ENCODE data around the gene ABCG1. TPM values are rescaled to one million over a fixed set of nuclear protein-coding genes. Genes with fewer than 3 reads are reported as not detected.

The ABCG1 gene
- polyA plus RNA-seq, 4 donors = 9.0 to 10.2 (median 9.4) TPM

- DNase-seq (ENCODE audit: low read depth in 4 of 4, low spot score in 2 of 4) = no peak
Measured at GRCh38 chr21:42264245-42265195, 45.6 kb downstream of the ABCG1 start.

DNA sequence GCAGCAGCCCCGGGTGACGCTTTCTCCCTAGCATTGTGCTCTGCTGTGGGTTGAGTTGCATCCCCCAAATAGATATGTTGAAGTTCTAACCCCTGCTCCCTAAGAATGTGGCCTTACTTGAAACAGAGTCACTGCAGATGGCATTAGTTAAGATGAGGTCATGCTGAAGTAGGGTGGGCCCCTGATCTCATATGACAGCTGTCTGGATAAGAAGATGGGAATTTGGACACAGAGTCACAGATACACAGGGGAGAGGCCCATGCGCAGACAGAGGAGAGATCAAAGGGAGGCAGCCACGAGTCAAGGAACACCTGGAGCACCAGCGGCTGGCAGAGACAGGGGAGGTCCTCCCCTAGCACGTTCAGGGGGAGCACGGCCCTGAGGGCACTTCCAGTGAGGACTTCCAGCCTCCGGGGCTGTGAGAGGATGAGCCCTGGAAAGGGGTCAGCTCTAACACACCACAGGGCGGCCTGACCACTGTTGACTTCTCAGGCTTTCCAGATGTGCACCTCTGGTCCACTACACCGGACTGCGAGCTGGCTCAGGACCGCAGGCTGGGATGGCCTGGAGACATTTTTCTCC, 46.4 kb downstream of the ABCG1 start:
- DNase-seq (ENCODE audit: low read depth in 4 of 4, low spot score in 2 of 4) = no peak

DNA sequence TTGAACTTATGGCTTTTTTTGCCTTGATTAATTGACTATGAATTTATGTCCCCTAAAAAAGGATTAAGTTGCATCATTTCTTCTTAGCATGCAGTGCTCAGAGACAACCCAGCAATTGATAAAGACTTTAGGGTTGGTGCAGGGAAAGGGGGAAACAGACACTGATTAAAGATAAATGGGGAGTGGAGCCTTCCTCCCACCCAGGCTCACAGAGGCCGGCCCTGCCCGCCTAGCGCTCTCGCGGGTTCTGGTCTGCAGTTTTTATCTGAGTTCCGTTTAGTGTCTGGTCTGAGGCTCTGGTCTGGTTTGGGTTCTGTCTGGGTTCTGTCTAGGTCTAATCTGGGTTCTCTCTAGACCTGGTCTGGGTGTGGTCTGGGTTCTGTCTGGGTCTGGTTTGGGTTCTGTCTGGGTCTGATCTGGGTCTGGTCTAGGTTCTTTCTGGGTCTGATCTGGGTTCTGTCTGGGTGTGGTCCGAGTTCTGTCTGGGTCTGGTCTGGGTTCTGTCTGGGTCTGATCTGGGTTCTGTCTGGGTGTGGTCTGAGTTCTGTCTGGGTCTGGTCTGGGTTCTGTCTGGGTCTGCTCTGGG, 48.1 kb downstream of the ABCG1 start:
- no peak for DNase-seq (ENCODE audit: low read depth in 4 of 4, low spot score in 2 of 4)

DNA sequence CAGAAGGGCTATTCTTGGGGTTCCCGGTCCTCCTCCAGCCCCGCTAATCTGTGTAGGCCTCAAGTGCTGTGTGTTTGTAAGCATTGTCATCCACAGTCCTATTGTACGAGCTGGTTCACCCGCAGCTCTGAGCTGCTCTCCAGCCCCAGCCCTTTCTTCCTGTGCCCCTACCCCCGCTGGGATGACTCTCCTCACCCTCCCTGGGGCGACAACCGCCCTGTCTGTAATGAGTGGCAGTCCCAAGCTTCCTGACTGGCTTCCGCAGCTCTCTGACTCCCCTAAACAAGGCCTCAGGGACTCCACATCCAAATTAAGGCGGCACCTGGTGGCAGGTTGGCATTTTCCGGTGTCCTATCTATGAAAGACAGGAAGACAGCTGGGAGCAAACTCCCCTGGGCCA, 50.4 kb downstream of the ABCG1 start:
- DNase-seq (ENCODE audit: low read depth in 4 of 4, low spot score in 2 of 4) = no peak

DNA sequence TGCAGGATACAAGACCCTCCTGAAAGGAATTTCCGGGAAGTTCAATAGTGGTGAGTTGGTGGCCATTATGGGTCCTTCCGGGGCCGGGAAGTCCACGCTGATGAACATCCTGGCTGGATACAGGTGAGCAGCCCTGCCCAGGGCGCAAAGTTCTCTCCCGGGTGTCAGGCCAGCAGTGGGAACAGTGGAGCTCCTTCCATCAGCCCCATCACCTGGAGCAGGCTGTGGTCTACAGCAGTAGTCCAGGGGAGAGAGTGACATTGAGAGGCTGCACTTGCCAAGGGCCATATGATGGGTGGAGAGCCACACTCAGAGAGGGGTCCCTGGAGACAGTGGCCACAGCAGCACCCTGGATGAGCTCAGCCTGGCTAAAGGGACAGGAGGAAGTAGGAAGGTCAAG, 52.1 kb downstream of the ABCG1 start:
- DNase-seq (ENCODE audit: low read depth in 4 of 4, low spot score in 2 of 4) = no peak

- no peak for DNase-seq (ENCODE audit: low read depth in 4 of 4, low spot score in 2 of 4)
Measured at GRCh38 chr21:42272109-42272962, 53.4 kb downstream of the ABCG1 start.

DNA sequence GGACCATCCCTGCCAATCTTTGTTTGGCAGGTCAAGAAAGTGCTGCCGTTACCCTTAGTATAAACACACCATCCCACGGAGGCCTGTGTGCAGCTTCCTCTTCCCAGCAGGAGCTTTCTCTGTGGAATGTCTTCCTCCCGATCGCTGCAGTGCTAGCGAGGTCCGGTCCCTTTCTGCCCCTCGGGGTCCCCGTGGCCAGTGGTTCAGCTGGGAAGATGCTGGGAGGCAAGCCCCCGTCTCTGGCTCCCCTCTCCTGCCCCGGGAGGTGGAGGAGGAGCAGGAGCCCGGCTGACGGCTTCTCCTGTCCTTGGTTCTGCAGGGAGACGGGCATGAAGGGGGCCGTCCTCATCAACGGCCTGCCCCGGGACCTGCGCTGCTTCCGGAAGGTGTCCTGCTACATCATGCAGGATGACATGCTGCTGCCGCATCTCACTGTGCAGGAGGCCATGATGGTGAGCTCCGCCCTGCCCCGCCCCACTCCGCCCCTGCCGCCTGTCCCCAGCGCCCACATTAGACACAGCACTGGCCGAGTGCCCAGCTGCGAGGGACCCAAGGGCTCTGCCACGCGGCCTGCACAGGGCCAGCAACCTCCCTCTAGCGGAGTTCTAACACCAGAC, 54.2 kb downstream of the ABCG1 start:
- no peak for DNase-seq (ENCODE audit: low read depth in 4 of 4, low spot score in 2 of 4)

DNA sequence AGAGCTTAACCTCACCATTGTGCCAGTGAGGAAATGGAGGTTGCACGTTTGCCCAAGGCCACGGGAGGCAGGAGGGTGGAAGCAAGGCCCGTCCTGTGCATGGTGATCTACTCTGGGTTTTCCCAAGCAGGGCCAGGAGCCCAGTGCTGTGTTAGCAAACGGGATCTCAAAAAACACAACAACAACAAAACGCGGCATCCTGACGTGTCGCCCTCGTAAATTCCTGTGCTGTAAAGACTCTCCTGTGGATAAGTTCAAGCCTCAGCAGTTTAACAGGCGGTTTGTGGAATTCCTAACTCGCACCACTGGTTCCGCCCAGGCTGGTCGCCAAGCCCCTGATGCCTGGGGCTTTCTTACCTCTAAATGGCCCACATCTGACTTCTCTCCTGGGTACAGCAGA, 57.1 kb downstream of the ABCG1 start:
- DNase-seq (ENCODE audit: low read depth in 4 of 4, low spot score in 2 of 4) = no peak

DNA sequence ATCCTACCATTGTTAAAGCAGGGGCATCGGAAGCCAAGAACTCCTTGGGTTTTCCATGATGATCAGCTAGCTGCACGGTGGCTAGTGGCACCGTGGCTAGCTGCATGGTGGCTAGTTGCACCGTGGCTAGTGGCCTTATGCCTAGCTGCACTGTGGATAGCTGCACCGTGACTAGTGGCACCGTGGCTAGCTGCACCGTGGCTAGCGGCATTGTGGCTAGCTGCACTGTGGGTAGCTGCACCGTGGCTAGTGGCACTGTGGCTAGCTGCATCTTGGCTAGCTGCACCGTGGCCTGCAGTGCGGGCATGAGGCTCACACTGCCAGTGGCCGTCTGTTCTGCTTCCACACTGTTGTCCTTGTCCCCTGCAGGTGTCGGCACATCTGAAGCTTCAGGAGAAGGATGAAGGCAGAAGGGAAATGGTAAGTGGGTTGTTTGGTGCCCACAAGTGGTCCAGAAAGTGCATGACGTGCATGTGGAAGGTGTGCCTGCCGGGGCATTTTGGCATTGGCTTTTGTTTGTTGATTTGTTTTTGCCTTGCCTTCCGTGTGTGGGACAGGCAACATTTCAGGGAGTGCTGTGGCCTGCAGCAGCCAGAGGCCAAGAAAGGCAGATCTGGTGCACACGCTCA, 57.7 kb downstream of the ABCG1 start:
- DNase-seq (ENCODE audit: low read depth in 4 of 4, low spot score in 2 of 4) = no peak

- no peak for DNase-seq (ENCODE audit: low read depth in 4 of 4, low spot score in 2 of 4)
Measured at GRCh38 chr21:42277593-42277992, 58.7 kb downstream of the ABCG1 start.

- DNase-seq (ENCODE audit: low read depth in 4 of 4, low spot score in 2 of 4) = no peak
Measured at GRCh38 chr21:42278451-42279149, 59.7 kb downstream of the ABCG1 start.

DNA sequence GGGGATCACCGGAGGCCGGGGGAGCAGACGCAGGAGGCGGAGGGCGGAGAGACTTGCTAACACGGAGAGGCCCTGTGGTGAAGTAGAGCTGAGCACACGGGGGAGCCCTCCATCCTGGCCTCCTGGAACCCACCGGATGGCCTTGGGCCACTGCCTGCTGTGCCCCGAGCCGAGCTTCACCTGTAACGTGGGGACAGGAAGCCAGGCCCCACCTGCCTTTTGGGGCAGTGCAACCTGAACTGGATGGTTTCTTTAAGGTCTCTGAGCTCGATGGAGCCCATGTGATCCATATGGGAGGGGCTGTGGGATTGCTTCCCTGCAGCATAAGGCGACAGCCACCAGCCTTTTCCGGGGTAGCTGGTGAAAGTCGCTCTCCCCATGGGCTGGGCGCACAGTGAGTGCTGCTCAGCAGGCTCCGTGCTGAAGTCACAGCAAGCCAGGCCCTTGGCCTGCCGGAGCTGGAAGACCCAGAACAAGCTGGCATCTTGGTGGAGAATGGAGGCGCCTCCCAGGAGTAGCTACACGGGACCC, 60.5 kb downstream of the ABCG1 start:
- no peak for DNase-seq (ENCODE audit: low read depth in 4 of 4, low spot score in 2 of 4)

- no peak for DNase-seq (ENCODE audit: low read depth in 4 of 4, low spot score in 2 of 4)
Measured at GRCh38 chr21:42279888-42280287, 60.9 kb downstream of the ABCG1 start.

GRCh38 chr21:42280356-42281180, 61.6 kb downstream of the ABCG1 start:
- no peak for DNase-seq (ENCODE audit: low read depth in 4 of 4, low spot score in 2 of 4)

DNA sequence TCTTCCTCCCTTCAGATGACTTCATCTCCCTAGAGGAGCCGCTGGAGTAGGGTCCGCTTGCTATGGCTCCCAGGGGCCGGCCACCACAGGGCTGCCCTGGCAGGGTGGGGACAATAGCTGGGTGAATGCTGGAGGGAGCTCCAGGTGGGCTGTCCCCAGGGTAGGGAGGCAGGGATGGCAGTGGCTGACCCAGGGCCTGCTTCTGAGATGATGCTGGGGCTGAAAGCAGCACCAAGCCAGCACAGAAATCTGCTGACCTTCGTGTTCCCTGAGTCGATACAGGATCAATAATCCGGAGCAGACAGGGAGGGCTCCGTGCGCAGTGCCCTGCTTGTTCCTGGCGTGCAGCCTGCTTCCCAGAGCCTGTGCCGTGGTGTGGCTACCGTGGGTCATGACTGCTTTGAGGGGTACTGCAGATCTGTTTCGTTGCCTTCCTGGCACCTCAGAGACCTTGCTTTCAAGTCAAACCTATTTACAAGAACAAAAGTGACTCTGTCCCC, 62.3 kb downstream of the ABCG1 start:
- DNase-seq (ENCODE audit: low read depth in 4 of 4, low spot score in 2 of 4) = no peak

DNA sequence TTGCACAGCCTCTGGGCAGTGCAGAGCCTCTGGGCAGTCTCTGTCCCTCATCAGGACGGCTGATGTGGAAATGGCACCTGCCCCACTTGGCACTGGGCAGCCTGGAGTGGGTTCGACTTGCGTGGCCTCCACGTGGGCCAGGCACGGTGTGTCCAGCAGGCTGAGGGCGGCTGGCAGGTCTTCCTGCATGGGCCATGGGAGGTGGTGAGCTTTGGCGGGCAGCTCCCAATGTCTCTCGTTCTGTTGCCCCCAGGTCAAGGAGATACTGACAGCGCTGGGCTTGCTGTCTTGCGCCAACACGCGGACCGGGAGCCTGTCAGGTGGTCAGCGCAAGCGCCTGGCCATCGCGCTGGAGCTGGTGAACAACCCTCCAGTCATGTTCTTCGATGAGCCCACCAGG, 63.1 kb downstream of the ABCG1 start:
- no peak for DNase-seq (ENCODE audit: low read depth in 4 of 4, low spot score in 2 of 4)

- DNase-seq (ENCODE audit: low read depth in 4 of 4, low spot score in 2 of 4) = no peak
Measured at GRCh38 chr21:42282715-42283114, 63.8 kb downstream of the ABCG1 start.
